Muscle of leg (tissue), 11 donors: Measurements from ENCODE around the gene PCDHB10. TPM values are rescaled to one million over a fixed set of nuclear protein-coding genes. Genes with fewer than 3 reads are reported as not detected.
"Not testable (repeated sequence)": the region's sequence is repeated elsewhere in the genome, so short reads cannot be mapped to it uniquely, and the experiment has no call there.

Experiments
- DNase-seq: peaks from one replicate; pipeline ENCODE4 v3.0.0; 2013
- H3K27ac ChIP-seq: one replicate; pipeline ENCODE4 v1.5.1; 2013; ENCODE audit warnings: mild to moderate bottlenecking, low read length, control low read depth
- H3K27me3 ChIP-seq: one replicate; pipeline ENCODE4 v1.6.1; 2013; ENCODE audit warnings: low read length; ENCODE audit not compliant: control insufficient read depth, insufficient read depth
- H3K36me3 ChIP-seq: one replicate; pipeline ENCODE4 v1.6.1; 2013; ENCODE audit warnings: low read length; ENCODE audit not compliant: control insufficient read depth, insufficient read depth
- H3K4me1 ChIP-seq: one replicate; pipeline ENCODE4 v1.6.1; 2013; ENCODE audit warnings: low read length; ENCODE audit not compliant: control insufficient read depth, insufficient read depth
- H3K4me3 ChIP-seq: one replicate; pipeline ENCODE4 v1.5.1; 2013; ENCODE audit warnings: low read length, control low read depth
- H3K9me3 ChIP-seq: replicated peaks from 2 replicates; pipeline ENCODE4 v1.6.1; 2013; ENCODE audit warnings: low read depth, low read length; ENCODE audit not compliant: control insufficient read depth
- WGBS: methylation state at CpG from one replicate; pipeline ENCODE4 v1.1.5; 2013; ENCODE audit warnings: missing lambda C conversion rate; ENCODE audit not compliant: insufficient coverage; 5-methylcytosine and 5-hydroxymethylcytosine counted together
- polyA plus RNA-seq, 8 donors: library from polyadenylated mRNA; unstranded; fragments of 120-200 nt; gene quantifications; one replicate each; pipeline versions ENCODE4 v1.2.1 to v1.2.3, GENCODE V29; 2013; ENCODE audit warnings: inconsistent platforms in 1 of 8, low replicate concordance in 1 of 8; ENCODE audit not compliant: insufficient read length in 8 of 8, insufficient read depth in 1 of 8
- total RNA-seq: library from RNA; stranded (reverse); fragments of 120-200 nt; gene quantifications from one replicate; pipeline ENCODE4 v1.2.4, GENCODE V29; 2013

The PCDHB10 gene
- total and polyA plus RNA-seq, 9 donors: 2.1 to 5.1 (median 4.7) TPM

DNA sequence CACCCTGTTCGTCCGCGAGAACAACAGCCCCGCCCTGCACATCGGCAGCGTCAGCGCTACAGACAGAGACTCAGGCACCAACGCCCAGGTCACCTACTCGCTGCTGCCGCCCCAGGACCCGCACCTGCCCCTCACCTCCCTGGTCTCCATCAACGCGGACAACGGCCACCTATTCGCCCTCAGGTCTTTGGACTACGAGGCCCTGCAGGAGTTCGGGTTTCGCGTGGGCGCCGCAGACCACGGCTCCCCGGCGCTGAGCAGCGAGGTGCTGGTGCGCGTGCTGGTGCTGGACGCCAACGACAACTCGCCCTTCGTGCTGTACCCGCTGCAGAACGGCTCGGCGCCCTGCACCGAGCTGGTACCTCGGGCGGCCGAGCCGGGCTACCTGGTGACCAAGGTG, 43.8 kb downstream of the PCDHB10 start:
- Histone ChIP-seq H3K27me3 (peaks cover 11% of the 10 kb centered on the region), H3K9me3 (peaks cover 66% of the 10 kb centered on the region)
- not testable (repeated sequence) for H3K36me3 ChIP-seq, H3K4me3 ChIP-seq, H3K4me1 ChIP-seq, DNase-seq, H3K27ac ChIP-seq
- WGBS: 25% methylated on average over 40 of the region's 40 CpGs

DNA sequence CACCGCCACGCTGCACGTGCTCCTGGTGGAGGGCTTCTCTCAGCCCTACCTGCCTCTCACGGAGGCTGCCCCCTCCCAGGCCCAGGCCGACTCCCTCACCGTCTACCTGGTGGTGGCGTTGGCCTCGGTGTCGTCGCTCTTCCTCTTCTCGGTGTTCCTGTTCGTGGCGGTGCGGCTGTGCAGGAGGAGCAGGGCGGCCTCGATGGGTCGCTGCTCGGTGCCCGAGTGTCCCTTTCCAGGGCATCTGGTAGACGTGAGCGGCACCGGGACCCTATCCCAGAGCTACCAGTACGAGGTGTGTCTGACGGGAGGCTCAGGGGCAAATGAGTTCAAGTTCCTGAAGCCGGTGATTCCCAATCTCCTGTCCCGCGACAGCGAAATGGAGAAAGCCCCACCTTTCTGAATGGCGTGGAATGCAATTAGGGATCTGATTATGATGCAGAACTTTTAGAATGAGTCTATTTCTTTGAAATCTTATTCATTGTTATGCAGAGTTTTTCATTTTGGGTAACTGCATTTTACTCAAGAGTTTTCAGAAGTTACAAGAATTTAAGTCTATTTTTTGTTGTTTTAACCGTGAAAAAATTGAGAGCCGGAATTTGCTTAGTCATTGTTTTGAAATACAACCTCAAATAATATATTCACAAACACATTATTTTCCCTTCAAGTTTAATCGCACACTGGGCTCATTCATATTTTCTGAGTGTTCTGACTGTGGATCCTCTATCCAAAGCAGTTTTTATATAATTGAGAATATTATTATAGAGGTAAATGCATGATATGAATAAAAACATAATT, 44.6 kb downstream of the PCDHB10 start:
- Histone ChIP-seq H3K4me1 (no peaks in the 10 kb centered on the region), H3K27me3 (peaks cover 11% of the 10 kb centered on the region), H3K27ac (no peak overlapping the region), H3K36me3 (no peaks in the 10 kb centered on the region), H3K9me3 (peaks cover 74% of the 10 kb centered on the region), H3K4me3 (no peak overlapping the region)
- DNase-seq: no peak
- WGBS: 15% methylated on average over 25 of the region's 32 CpGs

DNA sequence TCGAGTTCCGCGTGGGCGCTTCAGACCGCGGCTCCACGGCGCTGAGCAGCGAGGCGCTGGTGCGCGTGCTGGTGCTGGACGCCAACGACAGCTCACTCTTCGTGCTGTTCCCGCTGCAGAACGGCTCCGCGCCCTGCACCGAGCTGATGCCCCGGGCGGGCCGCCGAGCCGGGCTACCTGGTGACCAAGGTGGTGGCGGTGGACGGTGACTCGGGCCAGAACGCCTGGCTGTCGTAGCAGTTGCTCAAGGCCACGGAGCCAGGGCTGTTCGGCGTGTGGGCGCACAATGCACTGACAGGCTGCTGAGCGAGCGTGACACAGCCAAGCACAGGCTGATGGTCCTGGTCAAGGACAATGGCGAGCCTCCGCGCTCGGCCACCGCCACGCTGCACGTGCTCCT, 49.3 kb downstream of the PCDHB10 start:
- WGBS: 21% methylated on average over 43 of the region's 43 CpGs
- Histone ChIP-seq H3K9me3 (peaks cover 76% of the 10 kb centered on the region), H3K36me3 (no peaks in the 10 kb centered on the region), H3K4me3 (no peak overlapping the region), H3K4me1 (no peaks in the 10 kb centered on the region), H3K27me3 (peaks cover 1% of the 10 kb centered on the region), H3K27ac (no peak overlapping the region)
- no peak for DNase-seq

Other genes with a start within 250 kb of the PCDHB10 start
Only the 30 nearest of the 37 such genes appear.
- gene PCDHB1, start 141.0 kb upstream of the PCDHB10 start, total RNA-seq: 0.13 TPM
- gene PCDHB1, start 141.0 kb upstream of the PCDHB10 start, polyA plus RNA-seq: under 1 TPM; 0.05 to 0.27 (median 0.11) TPM
- gene PCDHB2, start 97.7 kb upstream of the PCDHB10 start, total RNA-seq: 3.2 TPM
- gene PCDHB2, start 97.7 kb upstream of the PCDHB10 start, polyA plus RNA-seq: 1 to 10 TPM; 2.9 to 7.8 (median 3.9) TPM
- 1.8 TPM for gene PCDHB3, start 91.9 kb upstream of the PCDHB10 start, total RNA-seq
- gene PCDHB3, start 91.9 kb upstream of the PCDHB10 start, polyA plus RNA-seq: 1 to 10 TPM; 1.4 to 4.4 (median 1.8) TPM
- 1.8 TPM for gene PCDHB4, start 70.5 kb upstream of the PCDHB10 start, total RNA-seq
- gene PCDHB4, start 70.5 kb upstream of the PCDHB10 start, polyA plus RNA-seq: 1 to 10 TPM; 2.4 to 3.6 (median 2.7) TPM
- gene PCDHB5, start 57.1 kb upstream of the PCDHB10 start, total RNA-seq: 3.1 TPM
- 1 to 10 TPM; 2.7 to 4.6 (median 3.7) TPM for gene PCDHB5, start 57.1 kb upstream of the PCDHB10 start, polyA plus RNA-seq
- gene PCDHB6, start 42.3 kb upstream of the PCDHB10 start, total RNA-seq: 0.80 TPM
- 1 to 10 TPM; 1.5 to 2.4 (median 1.9) TPM for gene PCDHB6, start 42.3 kb upstream of the PCDHB10 start, polyA plus RNA-seq
- 2.1 TPM for gene PCDHB7, start 19.7 kb upstream of the PCDHB10 start, total RNA-seq
- gene PCDHB7, start 19.7 kb upstream of the PCDHB10 start, polyA plus RNA-seq: 1 to 10 TPM; 2.5 to 3.2 (median 2.8) TPM
- 0.80 TPM for gene PCDHB8, start 14.6 kb upstream of the PCDHB10 start, total RNA-seq
- gene PCDHB8, start 14.6 kb upstream of the PCDHB10 start, polyA plus RNA-seq: 1 to 10 TPM in 6 of 8 donors, under 1 TPM in 2; 0.74 to 2.8 (median 1.8) TPM
- gene PCDHB16, start 10.0 kb upstream of the PCDHB10 start, total RNA-seq: 2.1 TPM
- 1 to 10 TPM; 2.9 to 6.5 (median 4.7) TPM for gene PCDHB16, start 10.0 kb upstream of the PCDHB10 start, polyA plus RNA-seq
- gene PCDHB9, start 5.2 kb upstream of the PCDHB10 start, total RNA-seq: 1.3 TPM
- 1 to 10 TPM; 1.7 to 3.6 (median 2.7) TPM for gene PCDHB9, start 5.2 kb upstream of the PCDHB10 start, polyA plus RNA-seq
- gene PCDHB11, start 7.3 kb downstream of the PCDHB10 start, total RNA-seq: 4.3 TPM
- gene PCDHB11, start 7.3 kb downstream of the PCDHB10 start, polyA plus RNA-seq: 1 to 10 TPM; 1.9 to 4.1 (median 2.5) TPM
- gene PCDHB12, start 16.4 kb downstream of the PCDHB10 start, total RNA-seq: 2.4 TPM
- gene PCDHB12, start 16.4 kb downstream of the PCDHB10 start, polyA plus RNA-seq: 1 to 10 TPM; 2.1 to 3.5 (median 2.6) TPM
- gene PCDHB13, start 21.6 kb downstream of the PCDHB10 start, total RNA-seq: 1.9 TPM
- gene PCDHB13, start 21.6 kb downstream of the PCDHB10 start, polyA plus RNA-seq: 1 to 10 TPM; 1.6 to 4.5 (median 2.8) TPM
- 4.8 TPM for gene PCDHB14, start 31.0 kb downstream of the PCDHB10 start, total RNA-seq
- gene PCDHB14, start 31.0 kb downstream of the PCDHB10 start, polyA plus RNA-seq: 1 to 10 TPM; 5.6 to 9.0 (median 6.7) TPM
- gene PCDHB15, start 53.0 kb downstream of the PCDHB10 start, total RNA-seq: 4.3 TPM
- 1 to 10 TPM; 5.3 to 8.6 (median 7.1) TPM for gene PCDHB15, start 53.0 kb downstream of the PCDHB10 start, polyA plus RNA-seq
- gene SLC25A2, start 111.7 kb downstream of the PCDHB10 start, total RNA-seq: 0.22 TPM
- under 1 TPM in 1 of 8 donors, not detected in 7; 0.08 TPM for gene SLC25A2, start 111.7 kb downstream of the PCDHB10 start, polyA plus RNA-seq
- gene TAF7, start 128.4 kb downstream of the PCDHB10 start, total RNA-seq: 75.1 TPM
- 100 to 1,000 TPM in 1 of 8 donors, 10 to 100 TPM in 7; 65.9 to 108 (median 83.4) TPM for gene TAF7, start 128.4 kb downstream of the PCDHB10 start, polyA plus RNA-seq
- 0.44 TPM for gene PCDHGA1, start 138.2 kb downstream of the PCDHB10 start, total RNA-seq
- gene PCDHGA1, start 138.2 kb downstream of the PCDHB10 start, polyA plus RNA-seq: under 1 TPM; 0.49 to 0.86 (median 0.64) TPM
- gene PCDHGA2, start 146.4 kb downstream of the PCDHB10 start, total RNA-seq: 1.6 TPM
- gene PCDHGA2, start 146.4 kb downstream of the PCDHB10 start, polyA plus RNA-seq: 1 to 10 TPM; 1.6 to 2.8 (median 2.1) TPM
- 1.2 TPM for gene PCDHGA3, start 151.5 kb downstream of the PCDHB10 start, total RNA-seq
- 1 to 10 TPM in 4 of 8 donors, under 1 TPM in 4; 0.94 to 2.0 (median 1.0) TPM for gene PCDHGA3, start 151.5 kb downstream of the PCDHB10 start, polyA plus RNA-seq
- 1.3 TPM for gene PCDHGB1, start 157.7 kb downstream of the PCDHB10 start, total RNA-seq
- gene PCDHGB1, start 157.7 kb downstream of the PCDHB10 start, polyA plus RNA-seq: under 1 TPM; 0.43 to 0.90 (median 0.63) TPM
- 1.8 TPM for gene PCDHGA4, start 162.7 kb downstream of the PCDHB10 start, total RNA-seq
- gene PCDHGA4, start 162.7 kb downstream of the PCDHB10 start, polyA plus RNA-seq: 1 to 10 TPM in 7 of 8 donors, under 1 TPM in 1; 0.71 to 2.2 (median 1.3) TPM
- 1.5 TPM for gene PCDHGB2, start 167.6 kb downstream of the PCDHB10 start, total RNA-seq
- 1 to 10 TPM; 1.5 to 2.8 (median 1.9) TPM for gene PCDHGB2, start 167.6 kb downstream of the PCDHB10 start, polyA plus RNA-seq
- gene PCDHGA5, start 171.8 kb downstream of the PCDHB10 start, total RNA-seq: 2.3 TPM
- 1 to 10 TPM; 1.6 to 3.8 (median 2.3) TPM for gene PCDHGA5, start 171.8 kb downstream of the PCDHB10 start, polyA plus RNA-seq
- 1.7 TPM for gene PCDHGB3, start 177.9 kb downstream of the PCDHB10 start, total RNA-seq
- 1 to 10 TPM in 7 of 8 donors, under 1 TPM in 1; 0.70 to 2.0 (median 1.2) TPM for gene PCDHGB3, start 177.9 kb downstream of the PCDHB10 start, polyA plus RNA-seq
- 3.5 TPM for gene PCDHGA6, start 181.5 kb downstream of the PCDHB10 start, total RNA-seq
- 1 to 10 TPM; 2.2 to 4.4 (median 3.0) TPM for gene PCDHGA6, start 181.5 kb downstream of the PCDHB10 start, polyA plus RNA-seq
- gene PCDHGA7, start 190.4 kb downstream of the PCDHB10 start, total RNA-seq: 2.3 TPM
- 1 to 10 TPM; 1.2 to 2.4 (median 1.5) TPM for gene PCDHGA7, start 190.4 kb downstream of the PCDHB10 start, polyA plus RNA-seq
- 4.2 TPM for gene PCDHGB4, start 195.3 kb downstream of the PCDHB10 start, total RNA-seq
- gene PCDHGB4, start 195.3 kb downstream of the PCDHB10 start, polyA plus RNA-seq: 1 to 10 TPM; 1.7 to 3.6 (median 2.5) TPM
- 1.6 TPM for gene PCDHGA8, start 200.3 kb downstream of the PCDHB10 start, total RNA-seq
- gene PCDHGA8, start 200.3 kb downstream of the PCDHB10 start, polyA plus RNA-seq: under 1 TPM; 0.31 to 0.95 (median 0.61) TPM
- 4.3 TPM for gene PCDHGB5, start 205.6 kb downstream of the PCDHB10 start, total RNA-seq
- gene PCDHGB5, start 205.6 kb downstream of the PCDHB10 start, polyA plus RNA-seq: 1 to 10 TPM; 3.0 to 6.3 (median 4.5) TPM